Activated naive CD8-positive, alpha-beta T cell treated with anti-CD3 and anti-CD28 coated beads for 36 hours (primary cell): ENCODE data around the gene UBTF. TPM values are rescaled to one million over a fixed set of nuclear protein-coding genes. Genes with fewer than 3 reads are reported as not detected.

Source experiments
- DNase-seq: peaks from one replicate; pipeline ENCODE4 v3.0.0; 2021
- H3K27ac Mint-ChIP-seq: one replicate; pipeline ENCODE4 v1.8.0; 2022; ENCODE audit warnings: mild to moderate bottlenecking, moderate library complexity, mixed read lengths
- H3K27me3 Mint-ChIP-seq: one replicate; pipeline ENCODE4 v1.8.0; 2022; ENCODE audit warnings: mild to moderate bottlenecking, mixed read lengths
- H3K36me3 Mint-ChIP-seq: one replicate; pipeline ENCODE4 v1.8.0; 2021; ENCODE audit warnings: mild to moderate bottlenecking, mixed read lengths
- H3K4me1 Mint-ChIP-seq: one replicate; pipeline ENCODE4 v1.8.0; 2021; ENCODE audit warnings: mixed read lengths
- H3K4me3 Mint-ChIP-seq: one replicate; pipeline ENCODE4 v1.8.0; 2022; ENCODE audit warnings: mild to moderate bottlenecking, moderate library complexity, mixed read lengths
- H3K9me3 Mint-ChIP-seq: one replicate; pipeline ENCODE4 v1.8.0; 2022; ENCODE audit warnings: mixed read lengths
- total RNA-seq, 2 experiments: library from RNA; stranded (reverse); gene quantifications; one replicate each; pipeline ENCODE4 v1.2.3, GENCODE V29; 2021

Gene UBTF, protein sequence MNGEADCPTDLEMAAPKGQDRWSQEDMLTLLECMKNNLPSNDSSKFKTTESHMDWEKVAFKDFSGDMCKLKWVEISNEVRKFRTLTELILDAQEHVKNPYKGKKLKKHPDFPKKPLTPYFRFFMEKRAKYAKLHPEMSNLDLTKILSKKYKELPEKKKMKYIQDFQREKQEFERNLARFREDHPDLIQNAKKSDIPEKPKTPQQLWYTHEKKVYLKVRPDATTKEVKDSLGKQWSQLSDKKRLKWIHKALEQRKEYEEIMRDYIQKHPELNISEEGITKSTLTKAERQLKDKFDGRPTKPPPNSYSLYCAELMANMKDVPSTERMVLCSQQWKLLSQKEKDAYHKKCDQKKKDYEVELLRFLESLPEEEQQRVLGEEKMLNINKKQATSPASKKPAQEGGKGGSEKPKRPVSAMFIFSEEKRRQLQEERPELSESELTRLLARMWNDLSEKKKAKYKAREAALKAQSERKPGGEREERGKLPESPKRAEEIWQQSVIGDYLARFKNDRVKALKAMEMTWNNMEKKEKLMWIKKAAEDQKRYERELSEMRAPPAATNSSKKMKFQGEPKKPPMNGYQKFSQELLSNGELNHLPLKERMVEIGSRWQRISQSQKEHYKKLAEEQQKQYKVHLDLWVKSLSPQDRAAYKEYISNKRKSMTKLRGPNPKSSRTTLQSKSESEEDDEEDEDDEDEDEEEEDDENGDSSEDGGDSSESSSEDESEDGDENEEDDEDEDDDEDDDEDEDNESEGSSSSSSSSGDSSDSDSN
- total RNA-seq, result 100 to 1,000 TPM; 158 to 169 TPM

DNA sequence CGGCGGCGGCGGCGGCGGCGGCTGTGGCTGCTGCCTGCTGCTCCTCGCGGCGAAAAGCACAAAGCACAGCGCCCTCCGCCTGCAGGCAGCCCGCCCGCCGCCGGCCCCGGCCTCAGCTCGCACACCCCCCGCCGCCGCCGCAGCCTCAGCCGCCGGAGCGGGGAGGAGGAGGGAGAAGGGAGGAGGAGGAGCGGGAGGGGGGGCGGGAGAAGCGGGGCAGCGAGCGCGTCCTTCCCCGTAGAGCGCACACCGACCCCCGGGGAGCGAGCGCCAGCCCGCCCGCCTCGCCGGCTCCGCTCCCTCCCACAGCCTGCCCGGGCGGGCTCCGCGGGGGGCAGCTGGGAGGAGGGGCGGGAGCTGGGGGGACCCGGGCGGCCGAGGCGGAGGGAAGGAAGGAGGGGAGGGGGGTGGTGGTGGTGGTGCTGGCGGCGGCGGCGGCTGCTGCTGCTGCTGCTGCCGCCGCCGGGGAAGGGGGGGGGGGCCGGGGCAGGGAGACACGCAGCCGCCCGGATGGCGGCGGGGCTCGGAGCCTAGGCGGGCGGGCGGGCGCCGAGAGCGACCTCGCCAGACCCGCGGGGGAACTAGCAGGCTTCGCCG lies at the start of gene UBTF:
TSS of gene UBTF (minus strand) at position 60 of the 597 bp plus-strand sequence. CDS start 1,446 bp downstream, outside the sequence.
- Mint-ChIP-seq H3K27me3 (no peaks in the 10 kb centered on the region), H3K36me3 (peaks cover 35% of the 10 kb centered on the region), H3K9me3 (peaks cover 1% of the 10 kb centered on the region), H3K27ac (peak within 1 kb of the TSS; percentile 99), H3K4me3 (peak within 1 kb of the TSS; percentile 98), H3K4me1 (peaks cover 27% of the 10 kb centered on the region)
- peak; percentile 65 for DNase-seq

DNA sequence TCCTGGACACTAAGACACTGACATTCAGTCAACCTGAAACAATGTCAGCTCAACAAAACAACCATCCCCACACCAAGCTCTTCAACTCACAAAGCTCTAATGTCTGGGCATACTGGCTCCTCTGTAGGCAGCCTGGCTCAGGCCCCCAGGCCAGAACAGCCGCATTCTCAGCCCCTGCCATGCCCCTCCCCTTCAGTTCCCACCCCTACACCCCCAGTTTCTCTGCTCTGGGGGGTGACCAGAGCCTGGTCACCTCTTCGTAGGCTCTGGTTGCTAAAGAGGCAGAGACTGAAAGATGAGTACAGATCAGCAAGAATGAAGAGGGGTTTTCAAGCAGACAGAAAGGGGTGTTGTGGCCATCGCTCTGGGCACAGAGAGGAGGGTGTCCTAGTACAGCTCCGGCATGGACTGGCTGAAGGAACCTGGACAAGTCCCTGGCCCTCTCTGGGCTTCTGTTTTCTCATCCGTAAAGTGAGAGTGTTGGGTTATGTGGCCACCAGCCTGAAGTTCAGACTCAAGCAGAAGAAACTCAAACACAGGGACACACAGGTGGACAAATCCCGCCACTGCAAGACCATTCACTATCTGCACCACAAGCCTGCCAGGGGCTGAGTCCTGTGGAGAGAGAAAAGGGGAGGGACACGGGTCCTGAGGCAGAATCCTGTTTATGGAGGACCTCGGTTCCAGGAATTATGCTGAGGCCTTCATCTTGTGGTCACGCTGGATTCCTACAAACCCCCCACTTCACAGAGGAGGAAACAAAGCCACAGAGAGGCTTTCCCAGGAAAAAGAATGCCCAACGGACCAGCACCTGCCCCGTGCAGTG lies 49.4 kb upstream of the UBTF start:
- Mint-ChIP-seq H3K27me3 (no peaks in the 10 kb centered on the region), H3K27ac (no peak overlapping the region), H3K4me1 (no peaks in the 10 kb centered on the region), H3K9me3 (no peaks in the 10 kb centered on the region), H3K4me3 (no peak overlapping the region), H3K36me3 (no peaks in the 10 kb centered on the region)
- DNase-seq, result no peak

DNA sequence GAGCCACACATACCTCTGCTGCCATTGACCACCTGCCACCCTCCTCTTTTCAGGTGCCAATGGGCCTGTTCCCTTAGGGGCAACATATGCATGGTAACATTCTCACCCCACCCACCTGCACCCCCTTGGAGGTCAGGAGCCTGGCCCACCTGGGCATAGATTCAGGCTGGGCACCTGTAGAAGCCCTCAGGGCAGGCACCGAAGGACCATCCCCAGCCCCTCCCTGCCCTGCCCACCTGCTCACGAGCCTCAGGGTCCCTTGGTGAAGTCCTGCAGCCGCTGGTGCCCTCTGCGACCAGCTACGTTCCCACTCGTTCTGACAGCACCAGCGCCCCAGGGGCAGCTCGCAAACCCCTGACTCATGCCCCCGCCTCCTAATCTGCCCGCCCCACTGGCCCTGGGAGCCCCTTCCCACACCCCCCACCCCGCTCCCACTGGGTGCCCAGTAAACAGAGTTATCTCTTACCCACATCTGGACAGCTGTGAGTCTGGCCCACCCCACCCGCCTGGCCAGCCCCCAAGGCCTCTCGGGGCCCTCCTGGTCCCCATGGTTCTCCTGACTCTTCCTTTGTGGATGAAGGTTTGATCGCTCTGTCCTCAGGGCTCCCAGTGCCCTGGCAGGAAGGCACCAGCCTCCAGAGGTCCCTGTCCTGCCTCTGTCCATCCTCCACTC lies 48.5 kb upstream of the UBTF start, which contains the start of gene SLC4A1:
TSS of gene SLC4A1 (minus strand) at position 318 of the 673 bp plus-strand sequence. CDS start 5,269 bp downstream, outside the sequence.
- H3K4me1 Mint-ChIP-seq, result no peaks in the 10 kb centered on the region
- no peak for DNase-seq
- H3K27ac Mint-ChIP-seq, result no peak within 1 kb of the TSS
- no peaks in the 10 kb centered on the region for H3K36me3 Mint-ChIP-seq
- no peaks in the 10 kb centered on the region for H3K27me3 Mint-ChIP-seq
- no peaks in the 10 kb centered on the region for H3K9me3 Mint-ChIP-seq
- no peak within 1 kb of the TSS for H3K4me3 Mint-ChIP-seq

DNA sequence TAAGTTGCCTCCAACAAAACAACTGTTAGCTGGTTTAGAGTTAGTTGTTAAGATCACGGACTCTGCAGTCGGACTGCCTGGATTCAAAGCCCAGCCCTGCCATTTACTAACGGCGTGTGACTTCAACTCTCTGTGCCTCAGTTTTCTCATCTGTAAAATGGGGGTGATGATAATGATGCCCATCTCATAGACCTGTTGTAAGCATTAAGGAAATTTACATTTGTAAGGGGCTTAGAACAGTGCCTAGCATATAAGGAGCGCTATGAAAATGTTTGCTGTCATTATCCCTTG lies 47.6 kb upstream of the UBTF start:
- Mint-ChIP-seq H3K4me1 (no peaks in the 10 kb centered on the region), H3K36me3 (no peaks in the 10 kb centered on the region), H3K27ac (no peak overlapping the region), H3K4me3 (no peak overlapping the region), H3K9me3 (no peaks in the 10 kb centered on the region), H3K27me3 (no peaks in the 10 kb centered on the region)
- DNase-seq, result no peak

DNA sequence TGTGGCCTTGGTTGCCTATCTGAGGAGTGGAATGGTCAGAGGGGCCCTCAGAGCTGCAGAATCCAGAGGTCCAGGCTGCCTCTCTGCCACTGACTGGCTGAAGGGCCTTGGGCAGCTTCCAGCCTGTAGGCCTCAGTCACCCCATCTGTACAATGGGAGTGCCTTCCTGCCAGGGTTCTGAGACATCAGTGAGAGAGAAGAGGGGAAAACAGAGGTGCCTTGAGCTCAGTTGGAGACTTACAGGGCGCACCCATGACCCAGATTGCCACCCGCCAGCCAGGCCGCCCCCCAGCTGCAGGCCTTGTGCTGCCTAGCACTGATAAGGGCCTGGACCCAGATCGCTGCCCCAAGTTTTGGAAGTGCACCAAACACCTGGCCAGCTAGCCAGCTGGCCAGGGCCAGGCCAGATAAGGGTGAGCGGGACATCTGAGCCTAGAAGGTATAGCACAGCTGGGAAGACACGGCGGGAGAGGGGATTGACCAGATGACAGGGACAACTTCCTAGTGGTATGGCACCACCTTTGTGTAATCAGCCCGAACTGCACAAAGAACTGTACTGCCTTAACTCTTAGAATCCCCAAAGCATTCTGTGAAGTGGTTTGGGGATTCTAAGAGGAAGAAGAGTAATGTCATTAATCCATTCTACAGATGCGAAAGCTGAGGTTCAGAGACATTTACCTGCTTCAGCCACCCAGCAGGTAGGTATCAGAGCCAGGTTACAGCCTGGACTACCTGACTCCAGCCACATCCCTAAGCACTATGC lies 47.1 kb upstream of the UBTF start:
- Mint-ChIP-seq H3K27ac (no peak overlapping the region), H3K27me3 (no peaks in the 10 kb centered on the region), H3K4me3 (no peak overlapping the region), H3K4me1 (no peaks in the 10 kb centered on the region), H3K9me3 (no peaks in the 10 kb centered on the region), H3K36me3 (no peaks in the 10 kb centered on the region)
- no peak for DNase-seq

DNA sequence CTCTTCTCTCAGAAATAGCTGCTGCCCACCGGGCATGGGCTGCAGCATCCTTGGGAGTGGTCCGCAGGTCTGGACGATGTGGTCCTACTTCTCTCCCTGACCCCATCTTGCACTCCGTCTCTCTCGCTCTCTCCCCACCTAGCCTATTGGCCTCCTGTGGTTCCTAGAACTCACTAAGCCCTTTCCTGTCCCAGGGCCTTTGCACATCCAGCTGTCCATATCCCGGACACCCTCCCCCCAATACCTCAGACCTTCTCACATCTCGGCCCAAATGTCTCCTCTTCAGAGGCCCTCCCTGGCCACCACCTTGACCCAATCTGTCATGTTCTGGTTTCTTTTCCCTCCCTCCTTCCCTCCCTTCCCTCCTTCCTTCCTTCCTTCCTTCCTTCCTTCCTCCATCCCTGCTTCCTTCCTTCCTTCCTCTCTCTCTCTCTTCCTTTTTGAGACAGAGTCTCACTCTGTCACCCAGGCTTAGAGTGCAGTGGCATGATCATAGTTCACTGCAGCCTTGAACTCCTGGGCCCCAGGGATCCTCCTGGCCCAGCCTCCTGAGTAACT lies 43.9 kb upstream of the UBTF start:
- DNase-seq, result no peak
- no peaks in the 10 kb centered on the region for H3K36me3 Mint-ChIP-seq
- H3K4me1 Mint-ChIP-seq, result no peaks in the 10 kb centered on the region
- no peaks in the 10 kb centered on the region for H3K27me3 Mint-ChIP-seq
- H3K4me3 Mint-ChIP-seq, result no peak overlapping the region
- H3K9me3 Mint-ChIP-seq, result no peaks in the 10 kb centered on the region
- H3K27ac Mint-ChIP-seq, result no peak overlapping the region

DNA sequence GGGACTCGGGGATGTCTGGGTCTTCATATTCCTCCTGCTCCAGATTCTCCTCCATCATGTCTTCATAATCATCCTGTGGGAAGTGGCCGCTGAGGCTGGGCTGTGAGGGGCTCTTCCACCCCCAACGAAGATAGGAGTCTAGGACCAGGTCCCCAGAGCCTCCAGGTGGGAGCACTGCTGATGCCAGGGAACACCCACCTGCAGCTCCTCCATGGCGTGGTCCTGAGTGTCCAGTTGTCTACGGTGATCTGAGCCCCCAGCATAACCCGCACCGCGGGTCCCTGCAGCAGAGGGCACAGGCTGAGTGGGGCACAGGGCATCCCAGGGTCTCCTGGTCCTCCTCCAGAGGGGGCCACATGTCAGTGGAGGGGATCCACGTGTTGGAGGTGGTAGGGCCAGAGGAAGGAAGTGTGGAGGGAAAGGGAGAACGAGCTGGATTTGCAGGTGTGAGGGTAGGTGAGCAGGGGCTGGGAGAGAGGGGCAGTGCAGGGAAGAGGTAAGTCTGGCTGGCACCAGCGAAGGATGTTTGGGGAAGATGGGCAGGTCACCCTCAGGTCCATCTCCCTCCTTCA lies 43.3 kb upstream of the UBTF start:
- Mint-ChIP-seq H3K27me3 (no peaks in the 10 kb centered on the region), H3K9me3 (no peaks in the 10 kb centered on the region), H3K36me3 (no peaks in the 10 kb centered on the region), H3K4me3 (no peak overlapping the region), H3K27ac (peak overlapping the region; percentile 3), H3K4me1 (no peaks in the 10 kb centered on the region)
- DNase-seq, result no peak

DNA sequence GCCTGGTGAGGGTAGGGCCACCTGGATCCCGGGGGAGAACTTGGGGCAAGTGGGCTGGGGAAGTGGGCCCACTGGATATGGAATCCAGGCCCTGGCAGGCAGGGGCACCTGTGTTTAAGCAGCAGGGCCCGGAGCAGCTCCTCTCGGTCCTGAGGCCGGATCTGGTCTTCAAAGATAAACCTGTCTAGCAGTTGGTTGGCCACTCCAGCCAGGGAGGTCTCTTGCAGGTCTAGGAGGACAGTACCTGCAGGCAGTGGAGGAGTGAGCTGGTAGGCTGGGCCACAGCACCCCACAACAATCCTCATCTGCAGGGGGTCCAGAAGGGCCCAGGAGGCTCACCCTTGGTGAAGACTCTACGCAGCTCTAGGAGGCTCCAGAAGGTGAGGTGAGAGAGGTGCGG lies 40.8 kb upstream of the UBTF start:
- no peaks in the 10 kb centered on the region for H3K36me3 Mint-ChIP-seq
- no peak for DNase-seq
- no peaks in the 10 kb centered on the region for H3K9me3 Mint-ChIP-seq
- no peaks in the 10 kb centered on the region for H3K27me3 Mint-ChIP-seq
- H3K4me3 Mint-ChIP-seq, result no peak overlapping the region
- no peaks in the 10 kb centered on the region for H3K4me1 Mint-ChIP-seq
- no peak overlapping the region for H3K27ac Mint-ChIP-seq

DNA sequence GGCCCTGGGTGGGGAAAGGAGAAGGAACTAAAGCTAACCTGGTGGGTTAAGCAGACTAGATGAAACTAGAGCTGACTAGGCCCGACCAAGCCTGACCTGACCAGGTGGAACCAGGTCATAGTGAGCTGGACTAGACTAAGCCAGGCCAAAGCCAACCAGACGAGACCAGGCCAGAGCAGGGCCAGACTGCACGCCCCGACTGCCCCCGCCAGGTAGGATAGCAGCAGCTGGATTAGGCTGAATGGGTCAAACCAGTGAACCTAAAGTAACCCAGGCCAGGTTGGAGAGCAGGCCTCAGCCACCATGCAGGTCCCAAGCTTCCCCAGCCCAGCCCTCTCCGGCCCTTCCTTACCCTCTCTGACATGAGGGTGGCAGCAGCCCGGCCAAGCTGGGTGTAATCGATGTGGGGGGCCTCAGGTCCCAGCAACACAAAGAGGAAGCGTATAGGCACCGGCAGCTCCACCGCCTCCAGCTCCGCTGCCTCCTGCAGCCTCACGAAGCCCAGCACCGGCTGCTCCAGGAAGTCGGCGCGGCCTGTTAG lies 39.4 kb upstream of the UBTF start:
- H3K27ac Mint-ChIP-seq, result no peak overlapping the region
- no peaks in the 10 kb centered on the region for H3K36me3 Mint-ChIP-seq
- H3K9me3 Mint-ChIP-seq, result no peaks in the 10 kb centered on the region
- H3K4me1 Mint-ChIP-seq, result no peaks in the 10 kb centered on the region
- DNase-seq, result no peak
- H3K27me3 Mint-ChIP-seq, result no peaks in the 10 kb centered on the region
- no peak overlapping the region for H3K4me3 Mint-ChIP-seq

DNA sequence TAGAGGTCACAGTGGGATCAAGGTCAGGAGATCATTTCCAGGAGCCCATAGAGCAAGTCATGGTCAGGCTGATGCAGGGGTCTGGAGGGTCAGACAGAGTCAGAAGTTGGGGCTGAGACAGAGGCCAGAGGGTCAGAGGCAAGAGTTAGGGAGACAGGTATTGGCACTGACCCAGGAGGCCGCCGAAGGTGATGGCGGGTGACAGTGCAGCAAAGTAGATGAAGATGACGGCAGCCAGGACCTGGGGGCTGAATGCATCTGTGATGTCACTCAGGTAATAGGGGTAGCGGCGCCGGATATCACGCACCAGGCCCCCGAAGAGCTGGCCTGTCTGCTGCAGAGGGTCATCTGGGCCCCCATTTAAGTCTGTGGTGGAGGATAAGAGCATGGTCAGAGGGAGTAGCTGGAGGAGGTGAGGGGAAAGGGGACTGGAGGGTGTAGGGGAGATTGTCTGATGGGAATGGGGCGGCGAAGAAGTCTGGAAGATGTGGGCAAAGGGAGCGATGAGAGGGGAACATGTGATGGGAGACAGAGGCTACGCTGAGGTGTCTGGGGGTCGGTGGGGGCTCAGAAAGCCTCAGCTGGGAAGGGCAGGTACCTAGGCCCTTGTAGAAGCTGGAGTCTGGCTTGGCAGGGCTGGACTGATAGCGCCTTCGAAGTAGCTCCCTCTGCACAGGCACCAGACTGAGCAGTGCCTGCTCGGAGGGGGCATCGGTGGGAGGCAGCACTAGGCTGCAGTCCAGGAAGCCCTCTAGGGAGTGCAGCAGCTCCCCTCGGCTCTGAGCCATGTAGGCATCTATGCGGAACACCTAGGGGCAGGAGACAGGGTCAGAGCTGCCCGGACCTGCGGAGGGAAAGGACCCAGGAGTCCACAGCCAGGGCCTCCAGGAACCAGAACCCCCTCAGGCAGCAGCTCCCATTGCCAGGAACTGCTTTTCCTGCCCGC lies 38.6 kb upstream of the UBTF start:
- H3K9me3 Mint-ChIP-seq, result no peaks in the 10 kb centered on the region
- H3K27ac Mint-ChIP-seq, result no peak overlapping the region
- no peak for DNase-seq

DNA sequence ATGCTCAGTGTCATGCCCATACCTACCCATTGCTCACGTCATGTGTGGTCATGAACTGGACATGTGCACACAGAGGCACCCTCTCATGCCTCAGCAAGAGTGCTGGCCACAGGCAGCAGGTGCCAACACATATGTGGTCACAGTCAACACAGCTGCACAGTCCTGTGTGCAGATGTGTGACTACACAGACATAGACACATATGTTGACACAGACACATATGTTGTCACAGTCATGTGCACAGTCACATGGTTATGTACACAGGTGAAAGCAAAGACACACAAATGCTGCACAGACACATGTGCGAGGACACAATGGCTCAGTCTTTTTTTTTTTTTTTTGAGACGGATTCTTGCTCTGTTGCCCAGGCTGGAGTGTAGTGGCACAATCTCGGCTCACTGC lies 37.2 kb upstream of the UBTF start:
- no peak for DNase-seq
- Mint-ChIP-seq H3K27ac (no peak overlapping the region), H3K9me3 (no peaks in the 10 kb centered on the region), H3K4me1 (no peaks in the 10 kb centered on the region), H3K27me3 (no peaks in the 10 kb centered on the region), H3K4me3 (no peak overlapping the region), H3K36me3 (no peaks in the 10 kb centered on the region)

More for the DNA sequence above, 38.6 kb upstream of the UBTF start:
- Mint-ChIP-seq H3K36me3 (no peaks in the 10 kb centered on the region), H3K4me3 (no peak overlapping the region), H3K27me3 (no peaks in the 10 kb centered on the region), H3K4me1 (no peaks in the 10 kb centered on the region)

DNA sequence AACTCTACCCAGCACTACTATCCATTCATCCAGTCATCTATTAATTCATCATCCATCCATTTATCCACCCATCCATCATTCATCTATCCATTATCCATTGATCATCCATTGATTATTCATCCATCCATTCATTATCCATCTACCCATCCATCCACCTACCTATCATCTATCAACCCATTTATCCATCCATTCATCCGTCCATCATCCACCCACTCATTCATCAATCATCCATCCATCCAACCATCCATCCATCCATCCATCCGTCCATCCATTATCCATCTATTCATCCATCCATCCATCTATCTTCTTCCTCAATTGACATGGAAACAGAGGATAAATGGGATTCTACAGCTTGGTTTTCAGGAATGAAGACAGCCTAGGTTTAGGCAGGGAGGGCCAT lies 36.4 kb upstream of the UBTF start:
- Mint-ChIP-seq H3K9me3 (no peaks in the 10 kb centered on the region), H3K4me3 (no peak overlapping the region), H3K27ac (no peak overlapping the region), H3K4me1 (no peaks in the 10 kb centered on the region), H3K27me3 (no peaks in the 10 kb centered on the region), H3K36me3 (no peaks in the 10 kb centered on the region)
- DNase-seq, result no peak
